ENCODE data around the gene MOV10L1.

DNA sequence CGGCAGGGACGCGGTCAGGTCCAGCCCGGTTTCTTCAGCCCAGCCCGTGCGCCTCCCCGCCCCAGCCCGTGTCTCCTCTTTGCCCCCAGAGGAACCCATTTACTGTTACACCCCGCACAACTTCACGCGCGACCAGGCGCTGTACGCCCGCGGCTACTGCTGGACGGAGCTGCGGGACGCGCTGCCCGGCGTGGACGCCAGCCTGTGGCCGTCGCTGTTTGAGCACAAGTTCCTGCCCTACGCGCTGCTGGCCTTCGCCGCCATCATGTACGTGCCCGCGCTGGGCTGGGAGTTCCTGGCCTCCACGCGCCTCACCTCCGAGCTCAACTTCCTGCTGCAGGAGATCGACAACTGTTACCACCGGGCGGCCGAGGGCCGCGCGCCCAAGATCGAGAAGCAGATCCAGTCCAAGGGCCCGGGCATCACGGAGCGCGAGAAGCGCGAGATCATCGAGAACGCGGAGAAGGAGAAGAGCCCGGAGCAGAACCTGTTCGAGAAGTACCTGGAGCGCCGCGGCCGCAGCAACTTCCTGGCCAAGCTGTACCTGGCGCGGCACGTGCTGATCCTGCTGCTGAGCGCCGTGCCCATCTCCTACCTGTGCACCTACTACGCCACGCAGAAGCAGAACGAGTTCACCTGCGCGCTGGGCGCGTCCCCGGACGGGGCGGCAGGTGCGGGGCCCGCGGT lies 87.2 kb downstream of the MOV10L1 start:
- TF ChIP-seq, protein P1, sequence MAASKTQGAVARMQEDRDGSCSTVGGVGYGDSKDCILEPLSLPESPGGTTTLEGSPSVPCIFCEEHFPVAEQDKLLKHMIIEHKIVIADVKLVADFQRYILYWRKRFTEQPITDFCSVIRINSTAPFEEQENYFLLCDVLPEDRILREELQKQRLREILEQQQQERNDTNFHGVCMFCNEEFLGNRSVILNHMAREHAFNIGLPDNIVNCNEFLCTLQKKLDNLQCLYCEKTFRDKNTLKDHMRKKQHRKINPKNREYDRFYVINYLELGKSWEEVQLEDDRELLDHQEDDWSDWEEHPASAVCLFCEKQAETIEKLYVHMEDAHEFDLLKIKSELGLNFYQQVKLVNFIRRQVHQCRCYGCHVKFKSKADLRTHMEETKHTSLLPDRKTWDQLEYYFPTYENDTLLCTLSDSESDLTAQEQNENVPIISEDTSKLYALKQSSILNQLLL (CRISPR knock-in tag; IDR thresholded peaks at IDR 0.05; ENCODE audit: borderline replicate concordance): no peak
- TF ChIP-seq, protein P2, sequence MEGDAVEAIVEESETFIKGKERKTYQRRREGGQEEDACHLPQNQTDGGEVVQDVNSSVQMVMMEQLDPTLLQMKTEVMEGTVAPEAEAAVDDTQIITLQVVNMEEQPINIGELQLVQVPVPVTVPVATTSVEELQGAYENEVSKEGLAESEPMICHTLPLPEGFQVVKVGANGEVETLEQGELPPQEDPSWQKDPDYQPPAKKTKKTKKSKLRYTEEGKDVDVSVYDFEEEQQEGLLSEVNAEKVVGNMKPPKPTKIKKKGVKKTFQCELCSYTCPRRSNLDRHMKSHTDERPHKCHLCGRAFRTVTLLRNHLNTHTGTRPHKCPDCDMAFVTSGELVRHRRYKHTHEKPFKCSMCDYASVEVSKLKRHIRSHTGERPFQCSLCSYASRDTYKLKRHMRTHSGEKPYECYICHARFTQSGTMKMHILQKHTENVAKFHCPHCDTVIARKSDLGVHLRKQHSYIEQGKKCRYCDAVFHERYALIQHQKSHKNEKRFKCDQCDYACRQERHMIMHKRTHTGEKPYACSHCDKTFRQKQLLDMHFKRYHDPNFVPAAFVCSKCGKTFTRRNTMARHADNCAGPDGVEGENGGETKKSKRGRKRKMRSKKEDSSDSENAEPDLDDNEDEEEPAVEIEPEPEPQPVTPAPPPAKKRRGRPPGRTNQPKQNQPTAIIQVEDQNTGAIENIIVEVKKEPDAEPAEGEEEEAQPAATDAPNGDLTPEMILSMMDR (IDR thresholded peaks at IDR 0.05 in 2 of 3, conservative IDR thresholded peaks at IDR 0.05 in 1 of 3; ENCODE audit: insufficient read depth in 2 of 3, low read depth in 1 of 3, low read length in 3 of 3): no peak
- TF ChIP-seq NR1H2 (CRISPR knock-in tag; IDR thresholded peaks at IDR 0.05): no peak
- TF ChIP-seq SPI1 (IDR thresholded peaks at IDR 0.05; ENCODE audit: borderline replicate concordance, low read depth, low read length): no peak
- TF ChIP-seq HDAC2 (IDR thresholded peaks at IDR 0.05): no peak

Data from K562 (cell line).